CD14-positive monocyte (primary cell): ENCODE results near the gene BRICD5. TPM values are rescaled to one million over a fixed set of nuclear protein-coding genes. Genes with fewer than 3 reads are reported as not detected.

ENCODE experiments used
- DNase-seq, 3 donors: peaks; one replicate each; pipeline ENCODE4 v3.0.0-alpha.2; 2011 to 2022
- H2AFZ ChIP-seq: 2 replicates; pipeline ENCODE4 v1.6.0; 2012; ENCODE audit warnings: mild to moderate bottlenecking, low read depth, low read length, inconsistent platforms; ENCODE audit not compliant: insufficient read depth, poor library complexity, severe bottlenecking
- H3K27ac ChIP-seq, 2 donors: 1 replicate in 1 of 2; 2 replicates in 1 of 2; pipeline ENCODE4 v1.5.1; 2012 to 2013; ENCODE audit warnings: low read length in 2 of 2, control low read depth in 1 of 2, inconsistent platforms in 1 of 2, low read depth in 1 of 2, mild to moderate bottlenecking in 1 of 2
- H3K27me3 ChIP-seq, 2 donors: one replicate each; pipeline versions ENCODE4 v1.6.0 to v1.6.1; 2011 to 2013; ENCODE audit warnings: low read length in 2 of 2; ENCODE audit not compliant: control insufficient read depth in 2 of 2, insufficient read depth in 2 of 2
- H3K36me3 ChIP-seq, 2 donors: replicated peaks in 1 of 2; 1 replicate in 1 of 2; 2 replicates in 1 of 2; pipeline versions ENCODE4 v1.5.1 to v1.6.1; 2012 to 2013; ENCODE audit warnings: low read length in 2 of 2, control low read depth in 1 of 2, inconsistent platforms in 1 of 2, mild to moderate bottlenecking in 1 of 2; ENCODE audit not compliant: insufficient read depth in 2 of 2, control insufficient read depth in 1 of 2
- H3K4me1 ChIP-seq, 2 donors: 1 replicate in 1 of 2; 2 replicates in 1 of 2; pipeline versions ENCODE4 v1.5.1 to v1.6.1; 2012 to 2013; ENCODE audit warnings: low read length in 2 of 2, control low read depth in 1 of 2, inconsistent platforms in 1 of 2, mild to moderate bottlenecking in 1 of 2, moderate library complexity in 1 of 2; ENCODE audit not compliant: insufficient read depth in 2 of 2, control insufficient read depth in 1 of 2
- H3K4me2 ChIP-seq: replicated peaks from 2 replicates; pipeline ENCODE3; 2012; ENCODE audit warnings: low read length, moderate library complexity, mild to moderate bottlenecking; ENCODE audit not compliant: poor library complexity, severe bottlenecking; ENCODE audit errors: extremely low read depth
- H3K4me3 ChIP-seq, 3 experiments: fragments of 200-600 bp in 1 of 3; sonication (generic) in 1 of 3; replicated peaks in 1 of 3; 1 replicate in 2 of 3; 2 replicates in 1 of 3; pipeline ENCODE4 v1.5.1; 2011 to 2013; ENCODE audit warnings: low read length in 3 of 3, mild to moderate bottlenecking in 3 of 3, control low read depth in 2 of 3, low read depth in 2 of 3, inconsistent platforms in 1 of 3, moderate library complexity in 1 of 3
- H3K79me2 ChIP-seq: 2 replicates; pipeline ENCODE4 v1.6.0; 2012; ENCODE audit warnings: mild to moderate bottlenecking, control low read depth, inconsistent platforms, low read length, moderate library complexity; ENCODE audit not compliant: insufficient read depth
- H3K9ac ChIP-seq: 2 replicates; pipeline ENCODE4 v1.6.0; 2017; ENCODE audit warnings: low read length, mild to moderate bottlenecking; ENCODE audit not compliant: insufficient read depth, poor library complexity, severe bottlenecking
- H3K9me3 ChIP-seq, 2 donors: replicated peaks in 1 of 2; 1 replicate in 1 of 2; 2 replicates in 1 of 2; pipeline versions ENCODE4 v1.5.1 to v1.6.1; 2012 to 2013; ENCODE audit warnings: low read length in 2 of 2, control low read depth in 1 of 2; ENCODE audit not compliant: control insufficient read depth in 1 of 2, insufficient read depth in 1 of 2
- H4K20me1 ChIP-seq: 2 replicates; pipeline ENCODE4 v1.6.0; 2012; ENCODE audit warnings: mild to moderate bottlenecking, low read length, control low read depth, moderate library complexity; ENCODE audit not compliant: insufficient read depth
- H3K27ac Mint-ChIP-seq, 7 donors: one replicate each; pipeline ENCODE4 v1.8.0; 2020; ENCODE audit warnings: mild to moderate bottlenecking in 7 of 7, mixed read lengths in 7 of 7, moderate library complexity in 6 of 7, inconsistent platforms in 2 of 7
- H3K27me3 Mint-ChIP-seq, 3 donors: one replicate each; pipeline ENCODE4 v1.8.0; 2021 to 2022; ENCODE audit warnings: low read depth in 3 of 3, mild to moderate bottlenecking in 3 of 3, mixed read lengths in 3 of 3, moderate library complexity in 3 of 3, inconsistent platforms in 1 of 3
- H3K36me3 Mint-ChIP-seq, 2 donors: one replicate each; pipeline ENCODE4 v1.8.0; 2020; ENCODE audit warnings: mixed read lengths in 2 of 2, inconsistent platforms in 1 of 2, mild to moderate bottlenecking in 1 of 2
- H3K4me1 Mint-ChIP-seq: one replicate; pipeline ENCODE4 v1.8.0; 2020; ENCODE audit warnings: mild to moderate bottlenecking, mixed read lengths
- H3K4me3 Mint-ChIP-seq, 2 donors: one replicate each; pipeline ENCODE4 v1.8.0; 2020; ENCODE audit warnings: mild to moderate bottlenecking in 2 of 2, mixed read lengths in 2 of 2, moderate library complexity in 1 of 2
- H3K9me3 Mint-ChIP-seq, 7 donors: one replicate each; pipeline ENCODE4 v1.8.0; 2020 to 2022; ENCODE audit warnings: mixed read lengths in 7 of 7, mild to moderate bottlenecking in 6 of 7, moderate library complexity in 6 of 7, inconsistent platforms in 2 of 7
- CTCF ChIP-seq: fragments of 200-600 bp; IDR thresholded peaks from one replicate; pipeline ENCODE4 v1.8.0; 2022; ENCODE audit warnings: antibody characterized with exemption, mild to moderate bottlenecking
- WGBS: methylation state at CpG from one replicate; pipeline ENCODE4 v1.1.5; 2013; ENCODE audit warnings: missing lambda C conversion rate; ENCODE audit not compliant: insufficient coverage; 5-methylcytosine and 5-hydroxymethylcytosine counted together
- intact Hi-C, 2 donors: fragments of 100-400 bp; cut with micrococcal nuclease; formaldehyde crosslinking; loops; one replicate each; pipeline versions ENCODE4 v1.15.0 to v1.15.1; 2023
- polyA plus RNA-seq, 3 donors: library from polyadenylated mRNA; depleted of rRNA in 1 of 3; unstranded in 2 of 3; stranded (reverse) in 1 of 3; fragments of 300-500 nt in 2 of 3; fragments of >200 nt in 1 of 3; fragmentation: Illumina TruSeq in 2 of 3; gene quantifications; 1 replicate in 2 of 3; 2 replicates in 1 of 3; pipeline ENCODE4 v1.2.3, GENCODE V29; 2012 to 2021

Gene BRICD5
- polyA plus RNA-seq, 3 donors, result 8.8 TPM; not detected in 2

GRCh38 chr16:2244301-2244700 is 33.6 kb upstream of the BRICD5 start:
- peaks cover 3% of the 10 kb centered on the region for H3K4me1 Mint-ChIP-seq
- no peak overlapping the region for H3K4me3 ChIP-seq
- TF ChIP-seq CTCF, result no peak
- peaks cover 0 to 3% (median 0%) of the 10 kb centered on the region in 7 donors for H3K9me3 Mint-ChIP-seq
- peaks cover 2 to 4% (median 3%) of the 10 kb centered on the region in 3 donors for H3K27me3 Mint-ChIP-seq
- intact Hi-C loops, result loop anchor here in 1 of 2 donors (10.0 kb wide), 1 partner anchor 240 kb away; the partner anchor contains the start of gene ZNF598
- H3K27ac Mint-ChIP-seq, result no peak overlapping the region
- no peak overlapping the region for H3K27ac ChIP-seq
- no peak for DNase-seq
- no peak overlapping the region for H3K9ac ChIP-seq
- 89% methylated on average over 8 of the region's 17 CpGs for WGBS
- no peaks in the 10 kb centered on the region for H3K9me3 ChIP-seq
- H3K79me2 ChIP-seq, result peaks cover 5% of the 10 kb centered on the region
- no peak overlapping the region for H3K4me2 ChIP-seq
- H2AFZ ChIP-seq, result no peak overlapping the region
- peaks cover 47 to 54% of the 10 kb centered on the region in 2 donors for H3K36me3 ChIP-seq
- H3K4me1 ChIP-seq, result no peaks in the 10 kb centered on the region
- H3K36me3 Mint-ChIP-seq, result peaks cover 42 to 75% of the 10 kb centered on the region in 2 donors
- no peaks in the 10 kb centered on the region for H3K27me3 ChIP-seq
- H4K20me1 ChIP-seq, result no peaks in the 10 kb centered on the region
- no peak overlapping the region for H3K4me3 Mint-ChIP-seq

- TF ChIP-seq CTCF, result no peak
- DNase-seq, result no peak
- Histone ChIP-seq H3K27ac (no peak overlapping the region), H3K9me3 (no peaks in the 10 kb centered on the region), H2AFZ (no peak overlapping the region), H3K36me3 (peaks cover 47 to 55% of the 10 kb centered on the region in 2 donors), H4K20me1 (peaks cover 1% of the 10 kb centered on the region), H3K4me3 (no peak overlapping the region), H3K9ac (no peak overlapping the region), H3K4me2 (no peak overlapping the region), H3K4me1 (no peaks in the 10 kb centered on the region), H3K27me3 (peaks cover 0 to 1% of the 10 kb centered on the region in 2 donors), H3K79me2 (peaks cover 5% of the 10 kb centered on the region)
- Mint-ChIP-seq H3K4me3 (no peak overlapping the region), H3K4me1 (peaks cover 3% of the 10 kb centered on the region), H3K36me3 (peaks cover 42 to 76% of the 10 kb centered on the region in 2 donors), H3K27ac (no peak overlapping the region), H3K27me3 (peaks cover 4 to 7% (median 5%) of the 10 kb centered on the region in 3 donors), H3K9me3 (peaks cover 0 to 3% (median 0%) of the 10 kb centered on the region in 7 donors)
- intact Hi-C loops, result loop anchor here in 1 of 2 donors (10.0 kb wide), 1 partner anchor 239 kb away; the partner anchor contains the start of gene ZNF598
- WGBS, result 89% methylated on average over 5 of the region's 11 CpGs
Observed at GRCh38 chr16:2243781-2244180, 33.1 kb upstream of the BRICD5 start.
